Smooth muscle cell (in vitro differentiated cells): ENCODE measurements around the gene GUCY1B1. TPM values are rescaled to one million over a fixed set of nuclear protein-coding genes. Genes with fewer than 3 reads are reported as not detected.

Source experiments
- DNase-seq: peaks from one replicate; lab custom pipeline; 2025; ENCODE audit not compliant: unreplicated experiment; lab: John Stamatoyannopoulos, UW
- H2AFZ ChIP-seq: fragments of 200-600 bp; sonication (generic); 2 replicates; pipeline ENCODE4 v1.6.0; 2016; ENCODE audit warnings: antibody characterized with exemption, low read depth, mild to moderate bottlenecking
- H3F3A ChIP-seq: fragments of 200-600 bp; sonication (generic); 2 replicates; pipeline ENCODE4 v1.6.0; 2017; ENCODE audit warnings: antibody characterized with exemption, low read depth
- H3K27ac ChIP-seq: fragments of 200-600 bp; sonication (generic); 2 replicates; pipeline ENCODE4 v1.5.1; 2016; ENCODE audit warnings: low read depth, mild to moderate bottlenecking
- H3K27me3 ChIP-seq: fragments of 200-600 bp; sonication (generic); 2 replicates; pipeline ENCODE4 v1.6.1; 2016; ENCODE audit warnings: low read depth, mild to moderate bottlenecking
- H3K36me3 ChIP-seq: fragments of 200-600 bp; sonication (generic); 2 replicates; pipeline ENCODE4 v1.5.1; 2016; ENCODE audit warnings: low read depth
- H3K4me1 ChIP-seq: fragments of 200-600 bp; sonication (generic); 2 replicates; pipeline ENCODE4 v1.5.1; 2016; ENCODE audit warnings: low read depth
- H3K4me2 ChIP-seq: fragments of 200-600 bp; sonication (generic); 2 replicates; pipeline ENCODE4 v1.6.0; 2016; ENCODE audit warnings: mild to moderate bottlenecking
- H3K4me3 ChIP-seq: fragments of 200-600 bp; sonication (generic); 2 replicates; pipeline ENCODE4 v1.5.1; 2016; ENCODE audit warnings: mild to moderate bottlenecking
- H3K79me2 ChIP-seq: fragments of 200-600 bp; sonication (generic); 2 replicates; pipeline ENCODE4 v1.6.0; 2016; ENCODE audit warnings: low read depth, mild to moderate bottlenecking
- H3K9ac ChIP-seq: fragments of 200-600 bp; sonication (generic); 2 replicates; pipeline ENCODE4 v1.6.0; 2016; ENCODE audit warnings: low read depth
- H3K9me3 ChIP-seq: fragments of 200-600 bp; sonication (generic); replicated peaks from 2 replicates; pipeline ENCODE4 v1.5.1; 2016; ENCODE audit warnings: low read depth
- H4K20me1 ChIP-seq: fragments of 200-600 bp; sonication (generic); 2 replicates; pipeline ENCODE4 v1.6.0; 2016; ENCODE audit warnings: low read depth
- CTCF ChIP-seq: fragments of 200-600 bp; sonication (generic); IDR thresholded peaks from 2 replicates; pipeline ENCODE4 v1.5.1; 2017; ENCODE audit warnings: borderline replicate concordance, mild to moderate bottlenecking, antibody characterized with exemption; ENCODE audit not compliant: insufficient read depth, poor library complexity, severe bottlenecking
- WGBS: methylation state at CpG from one replicate; pipeline ENCODE4 v1.1.7; 2016; ENCODE audit warnings: low lambda C conversion rate; 5-methylcytosine and 5-hydroxymethylcytosine counted together
- polyA plus RNA-seq: library from polyadenylated mRNA; unstranded; fragments of >200 nt; fragmentation: Nextera tagmentation; extraction: Ambion mirVana; gene quantifications from 2 replicates; pipeline ENCODE4 v1.2.1, GENCODE V29; 2016
- total RNA-seq: library from RNA; depleted of rRNA; stranded (reverse); fragments of >200 nt; gene quantifications from 2 replicates; pipeline ENCODE4 v1.2.3, GENCODE V29; 2014

GUCY1B1 gene
- total RNA-seq (32.2 and 35.4 TPM in 2 replicates), polyA plus RNA-seq (16.3 and 26.7 TPM in 2 replicates)

DNA sequence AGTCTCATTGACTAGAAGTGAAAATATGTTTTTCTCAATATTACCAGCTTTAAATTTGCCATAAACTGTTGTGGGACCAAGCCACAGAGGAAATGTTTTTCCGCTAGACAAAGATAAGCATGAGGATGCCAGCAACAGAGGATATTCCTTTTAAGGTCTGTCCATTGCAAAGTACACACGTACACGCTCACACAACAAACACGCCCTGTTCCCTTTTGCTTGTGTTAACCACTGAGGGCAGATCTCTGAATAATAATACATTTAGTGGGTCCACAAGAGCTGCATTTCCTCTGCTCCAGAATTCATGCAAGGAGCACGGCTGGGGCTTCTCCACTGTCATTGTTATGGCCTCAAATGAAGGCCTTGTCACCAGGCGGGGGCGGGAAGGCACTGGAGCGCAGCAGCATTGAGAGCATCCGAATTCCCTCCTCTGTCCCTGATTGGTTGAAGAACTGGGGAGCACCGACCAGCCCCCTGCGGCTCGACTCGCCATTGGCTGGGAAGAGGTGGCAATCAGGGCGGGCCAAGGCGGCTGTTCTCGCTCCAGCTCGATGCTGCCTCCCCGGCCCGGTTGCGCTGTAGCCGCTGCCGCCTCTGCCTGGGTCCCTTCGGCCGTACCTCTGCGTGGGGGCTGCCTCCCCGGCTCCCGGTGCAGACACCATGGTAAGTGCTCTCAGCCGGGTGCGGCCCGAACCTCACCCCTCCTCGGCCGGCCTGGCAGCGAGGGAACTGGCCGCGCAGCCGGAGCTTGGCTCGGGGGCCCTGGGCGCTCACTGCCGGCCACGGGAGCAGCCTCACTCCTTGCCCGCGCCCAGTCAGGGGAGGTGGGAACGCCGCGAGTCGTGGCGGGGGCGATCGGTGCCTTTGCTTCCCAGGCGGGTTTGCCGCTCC is at the start of gene GUCY1B1:
Gene GUCY1B1 (plus strand): TSS at position 541 of the 891 bp plus-strand sequence. CDS start 120 bp downstream, at position 661.
- peak; percentile 70 for DNase-seq
- peak within 1 kb of the TSS; percentile 59 for H3K9ac ChIP-seq
- H3K36me3 ChIP-seq, result no peaks in the 10 kb centered on the region
- peak within 1 kb of the TSS; percentile 77 for H2AFZ ChIP-seq
- peak; percentile 14 for TF ChIP-seq CTCF
- H3K9me3 ChIP-seq, result no peaks in the 10 kb centered on the region
- H3F3A ChIP-seq, result peaks cover 11% of the 10 kb centered on the region
- H4K20me1 ChIP-seq, result no peaks in the 10 kb centered on the region
- WGBS, result 8% methylated on average over 48 of the region's 51 CpGs
- H3K4me3 ChIP-seq, result peak within 1 kb of the TSS; percentile 69
- peak within 1 kb of the TSS; percentile 89 for H3K4me2 ChIP-seq
- no peaks in the 10 kb centered on the region for H3K79me2 ChIP-seq
- H3K4me1 ChIP-seq, result peaks cover 13% of the 10 kb centered on the region
- no peaks in the 10 kb centered on the region for H3K27me3 ChIP-seq
- H3K27ac ChIP-seq, result peak within 1 kb of the TSS; percentile 37

GRCh38 chr4:155709918-155710317 is 48.9 kb upstream of the GUCY1B1 start:
- Histone ChIP-seq H4K20me1 (peaks cover 16% of the 10 kb centered on the region), H3K9ac (no peak overlapping the region), H3K4me3 (no peak overlapping the region), H2AFZ (no peak overlapping the region), H3K79me2 (peaks cover 24% of the 10 kb centered on the region), H3K27me3 (no peaks in the 10 kb centered on the region), H3K36me3 (peaks cover 47% of the 10 kb centered on the region), H3K27ac (peak overlapping the region; percentile 17), H3K9me3 (no peaks in the 10 kb centered on the region), H3K4me2 (no peak overlapping the region), H3F3A (peaks cover 6% of the 10 kb centered on the region), H3K4me1 (peaks cover 11% of the 10 kb centered on the region)
- TF ChIP-seq CTCF, result no peak
- no peak for DNase-seq
- 94% methylated on average over 4 of the region's 4 CpGs for WGBS

DNA sequence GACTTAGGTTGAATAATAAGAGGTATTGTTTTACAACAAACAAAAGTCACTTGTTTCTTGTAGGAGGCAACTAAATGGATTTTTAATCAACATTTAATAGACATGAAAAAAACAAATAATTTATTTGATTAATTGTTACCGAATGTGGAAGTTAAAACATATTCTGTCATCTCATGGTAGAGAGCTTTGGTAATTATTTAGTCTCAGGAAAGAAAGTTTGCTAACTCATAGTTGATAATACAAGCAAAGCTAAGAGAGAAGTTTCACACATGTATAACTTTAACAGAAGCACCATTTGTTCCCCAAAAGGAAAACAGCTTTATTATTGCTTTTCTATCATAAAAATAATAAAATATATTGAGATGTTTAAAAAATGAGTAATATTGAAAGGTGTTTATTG is 47.3 kb upstream of the GUCY1B1 start:
- 100% methylated on average over 1 of the region's 1 CpG for WGBS
- Histone ChIP-seq H4K20me1 (peaks cover 6% of the 10 kb centered on the region), H3F3A (peaks cover 6% of the 10 kb centered on the region), H3K27ac (no peak overlapping the region), H3K9ac (no peak overlapping the region), H3K4me2 (no peak overlapping the region), H3K4me3 (no peak overlapping the region), H3K36me3 (peaks cover 47% of the 10 kb centered on the region), H3K79me2 (peaks cover 19% of the 10 kb centered on the region), H2AFZ (no peak overlapping the region), H3K4me1 (peaks cover under 1% of the 10 kb centered on the region), H3K9me3 (no peaks in the 10 kb centered on the region), H3K27me3 (no peaks in the 10 kb centered on the region)
- TF ChIP-seq CTCF, result no peak
- DNase-seq, result no peak

DNA sequence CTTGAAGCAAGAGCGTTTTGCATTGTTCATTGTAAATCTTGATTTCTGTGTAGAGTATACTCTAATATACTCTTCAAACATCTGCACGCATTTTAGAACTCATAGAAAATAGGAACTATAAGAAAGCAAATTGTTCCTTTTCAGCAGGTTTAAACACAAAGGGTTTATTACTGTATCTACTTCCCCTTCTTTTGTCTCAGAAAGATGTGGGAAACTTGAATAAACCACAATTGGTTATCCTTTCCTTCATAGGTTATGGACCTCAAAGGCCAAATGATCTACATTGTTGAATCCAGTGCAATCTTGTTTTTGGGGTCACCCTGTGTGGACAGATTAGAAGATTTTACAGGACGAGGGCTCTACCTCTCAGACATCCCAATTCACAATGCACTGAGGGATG is 46.0 kb upstream of the GUCY1B1 start:
- TF ChIP-seq CTCF, result no peak
- H3K36me3 ChIP-seq, result peaks cover 53% of the 10 kb centered on the region
- H3K4me1 ChIP-seq, result no peaks in the 10 kb centered on the region
- H4K20me1 ChIP-seq, result no peaks in the 10 kb centered on the region
- H2AFZ ChIP-seq, result no peak overlapping the region
- no peak for DNase-seq
- no peak overlapping the region for H3K9ac ChIP-seq
- H3K4me3 ChIP-seq, result no peak overlapping the region
- H3K27me3 ChIP-seq, result no peaks in the 10 kb centered on the region
- 92% methylated on average over 3 of the region's 3 CpGs for WGBS
- no peak overlapping the region for H3K27ac ChIP-seq
- peaks cover 9% of the 10 kb centered on the region for H3F3A ChIP-seq
- H3K9me3 ChIP-seq, result no peaks in the 10 kb centered on the region
- no peak overlapping the region for H3K4me2 ChIP-seq
- H3K79me2 ChIP-seq, result peaks cover 14% of the 10 kb centered on the region
